GM12801 (cell line): ENCODE data around the gene CDH23.

ENCODE experiments used
- CTCF ChIP-seq: IDR thresholded peaks from one replicate; pipeline ENCODE4 v1.5.1; 2011; ENCODE audit warnings: control low read depth; ENCODE audit not compliant: insufficient read length; ENCODE audit errors: extremely low read depth

CDH23 gene

GRCh38 chr10:71394926-71395562, 1.7 kb upstream of the CDH23 start:
- TF ChIP-seq CTCF, result no peak

- no peak for TF ChIP-seq CTCF
These were observed 1.1 kb upstream of the CDH23 start for GRCh38 chr10:71395621-71396020.

GRCh38 chr10:71396084-71396710, 523 bp upstream of the CDH23 start:
- no peak for TF ChIP-seq CTCF

- no peak for TF ChIP-seq CTCF
These were observed 834 bp downstream of the CDH23 start for GRCh38 chr10:71397296-71398212.

GRCh38 chr10:71398976-71399375, 2.3 kb downstream of the CDH23 start:
- no peak for TF ChIP-seq CTCF

- TF ChIP-seq CTCF, result no peak
These were observed 3.2 kb downstream of the CDH23 start for GRCh38 chr10:71399946-71400345.

GRCh38 chr10:71401056-71401455, 4.3 kb downstream of the CDH23 start:
- no peak for TF ChIP-seq CTCF
